NOMO-1 (cell line): Measurements from ENCODE around the gene DSP.

Experiments used
- DNase-seq, 2 experiments: peaks; one replicate each; lab custom pipeline; 2025; ENCODE audit not compliant: unreplicated experiment in 2 of 2; lab: John Stamatoyannopoulos, UW

The DSP gene

DNA sequence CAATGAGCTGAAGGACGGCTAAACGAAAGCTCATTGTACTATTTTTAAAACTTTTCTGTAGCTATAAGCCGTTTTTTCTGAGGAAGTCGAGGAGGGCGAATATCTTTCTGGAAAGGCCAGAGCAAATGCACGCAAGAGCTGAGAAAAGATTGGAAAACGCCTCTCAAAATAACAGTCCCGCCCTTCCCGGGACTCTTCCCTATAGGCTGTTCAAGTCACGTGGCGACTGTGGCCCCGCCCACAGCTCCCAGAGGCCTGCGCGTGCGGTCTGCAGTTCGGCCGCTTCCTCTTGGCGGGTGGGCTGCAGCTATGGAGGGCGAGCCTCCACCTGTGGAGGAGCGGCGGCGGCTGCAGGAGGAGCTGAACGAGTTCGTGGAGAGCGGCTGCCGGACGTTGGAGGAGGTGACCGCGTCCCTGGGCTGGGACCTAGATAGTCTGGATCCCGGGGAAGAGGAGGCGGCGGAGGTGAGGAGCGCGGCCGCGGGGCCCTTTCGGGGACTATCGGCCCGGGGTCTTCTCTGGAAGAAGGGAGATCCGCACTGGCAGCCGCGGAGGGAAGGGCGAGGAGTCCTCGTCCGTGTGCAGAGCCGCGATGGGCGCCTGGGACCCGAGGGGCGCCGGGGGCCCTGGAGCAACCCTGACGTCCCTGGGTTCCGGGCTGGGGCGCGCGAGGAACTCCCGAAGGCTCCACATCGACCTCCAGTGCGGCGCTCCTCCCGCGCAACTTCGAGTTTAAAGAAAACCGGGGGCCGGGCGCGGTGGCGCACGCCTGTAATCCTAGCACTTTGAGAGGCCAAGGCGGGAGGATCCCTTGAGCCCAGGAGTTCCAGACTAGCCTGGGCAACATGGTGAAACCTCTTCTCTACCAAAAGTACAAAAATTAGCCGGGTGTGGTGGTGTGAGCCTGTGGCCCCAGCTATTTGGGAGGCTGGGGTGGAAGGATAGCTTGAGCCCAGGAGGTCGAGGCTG lies 48.8 kb downstream of the DSP start, which contains the start of gene SNRNP48:
SNRNP48 (plus strand) TSS at position 250 of the 969 bp plus-strand sequence; CDS start at position 310, 60 bp downstream.
- peak; percentile 92 to 93 for DNase-seq

GRCh38 chr6:7590918-7591302 lies 49.4 kb downstream of the DSP start:
- DNase-seq = peak; percentile 7 to 28

DNA sequence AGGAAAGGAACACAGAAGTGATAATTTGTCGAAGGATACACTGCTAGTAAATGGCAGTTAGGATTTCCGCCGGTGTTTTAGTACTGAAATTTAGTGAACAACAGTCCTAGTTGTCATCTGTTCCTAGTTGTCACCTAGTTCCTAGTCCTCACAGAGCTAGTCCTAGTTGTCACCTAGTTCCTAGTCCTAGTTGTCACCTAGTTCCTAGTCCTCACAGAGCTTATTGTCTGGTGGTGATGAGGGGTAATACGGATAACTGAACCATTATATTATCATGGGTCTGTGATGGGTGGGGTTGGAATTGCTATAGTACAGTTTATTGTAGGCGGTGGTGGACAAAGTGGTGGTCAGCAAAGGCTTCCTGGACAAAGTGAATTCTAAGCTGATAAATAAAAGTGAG lies 50.3 kb downstream of the DSP start:
- DNase-seq = no peak

DNA sequence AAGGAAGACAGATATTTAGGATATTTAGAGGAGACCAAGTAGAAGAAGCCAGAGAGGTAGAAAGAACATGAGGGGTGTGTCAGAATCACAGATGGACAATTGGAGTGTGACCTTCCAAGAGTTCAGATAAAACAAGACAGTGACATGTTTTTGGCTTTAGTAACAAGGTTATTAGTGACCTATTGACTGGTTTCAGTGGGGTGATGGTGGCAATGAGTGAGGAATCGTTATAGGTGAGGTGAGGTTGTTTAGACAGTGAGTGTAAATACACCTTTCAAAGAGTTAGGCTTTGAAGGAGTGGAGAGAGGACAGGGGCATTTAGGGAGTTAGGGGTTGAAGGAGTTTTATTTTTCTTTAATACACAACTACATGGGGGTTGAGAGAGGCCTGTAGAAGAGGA lies 51.8 kb downstream of the DSP start:
- DNase-seq = no peak

- DNase-seq = no peak
Observed at GRCh38 chr6:7594579-7595125, 53.2 kb downstream of the DSP start.

- DNase-seq = no peak
Observed at GRCh38 chr6:7604003-7604402, 62.5 kb downstream of the DSP start.

DNA sequence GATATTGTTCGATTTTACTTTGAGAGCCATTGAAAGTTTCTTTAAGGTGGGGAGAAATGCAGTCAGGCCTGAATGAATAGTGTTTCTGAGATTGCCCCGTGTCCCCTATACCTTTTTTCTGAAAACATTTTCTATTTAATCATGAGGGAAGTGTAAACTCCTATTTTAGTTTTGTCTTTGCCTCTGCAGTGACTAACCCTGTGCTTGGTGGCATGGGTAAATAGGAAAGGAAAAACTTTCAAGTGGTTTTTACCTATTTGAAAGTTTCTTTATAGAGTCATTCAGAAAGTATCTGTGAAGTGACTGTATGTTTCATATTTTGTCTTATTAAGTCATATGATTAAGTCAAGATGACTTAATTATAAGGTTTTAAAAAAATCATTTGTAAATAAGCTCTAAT lies 63.0 kb downstream of the DSP start:
- no peak for DNase-seq

DNA sequence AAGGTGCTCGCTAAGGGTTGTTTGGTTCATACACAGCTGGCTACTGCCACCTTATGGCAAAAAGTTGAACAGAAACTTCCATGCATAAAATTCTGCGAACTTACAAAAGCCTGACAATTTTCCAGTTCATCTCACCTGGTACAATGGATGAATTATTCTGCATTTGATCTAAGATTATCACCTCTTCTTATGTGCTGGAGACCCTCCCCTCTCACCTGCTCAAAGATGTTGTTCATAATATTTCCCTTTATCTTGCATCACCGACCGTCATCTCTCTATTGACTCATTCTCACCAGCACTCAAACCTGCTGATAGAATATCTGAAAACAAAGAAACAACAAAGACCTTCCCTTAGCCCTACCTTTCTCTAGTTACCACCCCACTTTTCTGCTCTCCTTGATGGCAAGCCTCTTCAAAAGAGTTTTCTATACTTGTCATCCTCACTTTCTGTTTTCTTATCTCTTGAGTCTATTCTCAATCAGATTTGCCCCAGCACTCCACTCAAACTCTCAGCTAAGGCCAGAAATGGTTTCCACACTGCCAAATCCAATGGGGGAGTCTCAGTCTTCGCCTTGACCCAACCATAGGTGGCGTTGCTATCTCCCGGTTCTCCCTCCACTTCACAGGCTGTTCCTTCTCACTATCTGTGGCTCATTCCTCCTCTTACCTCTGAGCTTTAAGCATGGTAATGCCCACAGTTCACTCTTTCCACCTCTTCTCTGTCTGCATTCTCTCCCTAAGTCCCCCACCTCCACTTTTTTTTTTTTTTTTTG lies 74.3 kb downstream of the DSP start:
- peak; percentile 44 to 48 for DNase-seq

DNA sequence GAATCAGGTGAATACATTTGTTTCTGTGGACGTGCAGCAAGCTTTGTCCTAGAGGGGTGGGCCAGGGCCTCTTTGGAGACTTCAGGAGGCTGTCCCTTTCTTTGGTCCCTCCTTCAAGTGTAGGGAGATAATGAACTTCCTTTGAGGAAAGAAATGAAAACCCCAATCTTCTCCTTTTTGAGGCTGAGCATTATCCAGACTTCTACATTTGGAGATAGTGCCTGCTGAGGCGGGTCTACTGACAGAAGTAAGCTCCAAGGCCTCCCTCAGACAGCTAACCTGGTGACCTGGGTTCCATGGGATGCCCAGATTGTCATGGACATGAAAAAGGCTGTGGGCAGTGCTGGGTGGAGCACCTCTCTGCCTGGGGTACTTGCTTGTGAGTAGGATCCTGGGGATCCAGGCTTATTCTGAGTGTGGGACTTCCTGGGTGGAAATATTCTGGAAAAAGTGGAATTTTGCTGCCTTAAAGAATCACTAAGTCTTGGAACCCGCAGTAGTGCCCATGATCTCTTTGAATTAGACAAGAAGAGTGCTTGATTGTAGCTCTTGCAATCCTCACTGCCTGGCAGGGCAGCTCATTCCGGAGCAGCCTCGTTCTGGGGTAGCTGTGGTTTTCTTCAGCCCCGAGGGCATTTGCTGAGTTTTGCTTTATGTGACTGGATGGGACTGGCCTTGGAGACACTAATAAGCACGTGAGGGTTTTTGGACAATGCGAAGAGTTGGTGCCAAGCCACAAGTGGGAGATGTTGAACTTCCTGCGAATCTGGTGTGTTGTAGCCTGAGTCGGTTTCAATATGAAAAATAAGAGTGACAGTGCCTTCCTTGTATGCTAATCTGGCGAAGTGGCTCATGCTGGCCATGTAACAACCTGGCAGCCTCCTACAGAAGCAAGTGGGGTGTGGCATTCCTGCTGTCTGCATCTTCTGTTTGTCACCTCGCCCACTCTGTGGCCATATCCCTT lies 76.6 kb downstream of the DSP start:
- DNase-seq = peak; percentile 84 to 87

- no peak for DNase-seq
Observed at GRCh38 chr6:7621761-7622160, 80.3 kb downstream of the DSP start.

- DNase-seq = peak; percentile 83 to 88
Observed at GRCh38 chr6:7624796-7625710, 83.6 kb downstream of the DSP start.

- no peak for DNase-seq
Observed at GRCh38 chr6:7628479-7628878, 87.0 kb downstream of the DSP start.

- no peak for DNase-seq
Observed at GRCh38 chr6:7628909-7629308, 87.4 kb downstream of the DSP start.

DNA sequence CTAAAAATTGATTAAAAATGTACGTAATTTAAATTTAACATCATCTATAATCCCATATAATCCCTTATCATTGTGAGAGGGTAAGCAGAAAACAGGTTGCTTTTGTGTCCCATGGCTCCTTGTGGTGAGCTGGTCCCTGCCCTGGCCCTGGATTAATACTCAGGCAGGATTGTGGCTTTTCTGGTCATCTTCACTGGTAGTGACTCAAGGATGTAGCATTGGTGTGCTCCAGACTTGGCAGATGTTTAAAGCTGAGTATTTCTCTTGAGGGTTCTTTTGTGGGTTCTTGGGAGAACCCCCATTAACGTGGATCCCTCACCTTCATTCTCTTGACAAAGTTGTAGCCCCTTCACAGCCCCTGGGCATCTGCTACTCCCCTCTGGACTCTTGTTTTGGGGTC lies 87.8 kb downstream of the DSP start:
- no peak for DNase-seq

GRCh38 chr6:7630792-7631191 lies 89.3 kb downstream of the DSP start:
- DNase-seq = no peak

DNA sequence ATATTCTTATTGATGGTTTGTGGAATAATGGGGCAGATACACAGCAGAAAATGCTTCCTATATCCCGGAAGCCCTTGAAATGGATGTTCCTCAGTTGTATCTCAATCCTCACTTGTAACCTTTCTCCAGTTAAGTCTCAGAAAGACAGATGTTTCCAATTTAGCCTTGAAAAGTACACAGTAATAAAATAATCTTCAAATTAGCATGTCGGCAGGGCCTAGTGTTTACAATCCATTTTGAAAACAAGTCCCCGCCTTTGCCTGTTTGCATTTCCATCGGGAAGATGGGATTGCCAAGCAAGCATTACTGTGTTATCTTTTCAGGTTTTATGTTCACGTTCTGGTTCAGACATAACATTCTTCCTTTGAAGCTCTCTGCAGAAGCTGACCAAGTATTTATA lies 90.0 kb downstream of the DSP start:
- no peak for DNase-seq

GRCh38 chr6:7632501-7633290 lies 91.2 kb downstream of the DSP start:
- no peak for DNase-seq

DNA sequence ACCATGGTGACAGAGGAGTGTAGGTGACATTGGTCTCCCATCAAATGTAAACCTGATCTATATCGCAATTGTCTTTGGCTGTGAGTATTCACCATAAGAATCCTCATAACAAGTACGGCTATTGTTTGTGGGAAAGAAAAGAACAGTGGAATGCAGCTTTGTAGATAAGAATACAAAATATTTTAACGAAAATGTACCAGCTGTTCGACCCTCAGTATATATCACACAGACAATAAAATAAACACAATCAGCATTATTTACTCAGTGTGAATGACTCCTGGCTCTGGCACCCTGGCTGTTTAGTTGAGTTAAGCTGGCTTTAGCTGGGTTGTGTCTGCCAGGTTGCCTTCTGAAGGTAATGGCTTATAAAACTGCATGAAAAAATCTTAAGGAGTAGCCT lies 91.9 kb downstream of the DSP start:
- DNase-seq = no peak
